T-helper 2 cell (primary cell): Measurements from ENCODE around the gene ACP7.
"Not testable (repeated sequence)": the region's sequence is repeated elsewhere in the genome, so short reads cannot be mapped to it uniquely, and the experiment has no call there.

Source experiments
- DNase-seq, 5 experiments: peaks; one replicate each; pipeline versions ENCODE4 v3.0.0 to v3.0.0-alpha.2; 2012 to 2022

The ACP7 gene

DNA sequence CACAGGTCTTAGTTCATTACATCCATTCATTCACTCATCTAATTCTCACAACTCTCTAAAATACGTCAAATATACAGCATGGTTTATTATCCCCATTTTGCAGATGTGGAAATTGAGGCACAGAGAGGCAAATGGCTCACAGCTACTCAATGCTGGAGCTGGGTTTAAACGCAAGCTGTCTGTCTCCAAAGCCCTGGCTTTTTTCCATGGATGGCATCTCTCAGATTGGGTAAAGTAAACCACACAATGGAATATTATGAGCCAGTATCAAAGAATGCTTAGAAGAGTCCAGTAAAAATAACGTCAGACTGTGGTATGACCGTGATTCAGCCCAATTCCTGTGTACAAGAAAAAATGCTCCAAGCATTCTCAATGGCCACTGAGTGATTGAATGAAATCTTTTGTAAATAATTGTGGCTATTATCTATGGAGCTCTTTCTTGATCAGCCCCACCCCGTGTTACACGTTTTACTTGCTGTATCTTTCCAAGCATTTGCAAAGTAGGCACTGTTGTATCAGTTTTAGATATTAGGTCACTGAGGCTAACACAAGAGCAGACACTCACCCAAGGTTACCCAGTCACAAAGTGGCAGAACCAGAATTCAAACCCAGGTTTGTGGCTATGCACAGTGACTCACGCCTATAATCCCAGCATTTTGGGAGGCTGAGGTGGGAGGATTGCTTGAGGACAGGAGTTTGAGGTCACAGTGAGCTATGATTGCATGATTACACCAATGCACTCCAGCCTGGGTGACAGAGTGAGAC, 5.5 kb upstream of the ACP7 start:
- DNase-seq, result no peak

DNA sequence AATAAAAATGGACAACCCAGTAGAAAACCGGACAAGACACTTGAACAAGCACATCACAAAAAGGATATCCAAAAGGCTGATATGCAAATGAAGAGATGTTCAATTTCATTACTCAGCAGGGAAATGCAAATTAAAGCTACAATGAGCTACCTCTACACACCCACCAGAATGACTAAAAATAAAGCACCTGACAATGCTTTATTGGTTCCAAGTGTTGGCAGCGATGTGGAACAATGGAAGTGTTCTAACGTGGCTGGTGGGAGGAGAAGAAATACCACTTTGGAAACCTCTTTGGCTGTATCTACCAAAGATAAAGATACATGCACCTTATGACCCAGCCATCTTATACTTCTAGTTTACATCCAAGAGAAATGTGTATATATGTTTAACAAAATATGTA, 3.7 kb upstream of the ACP7 start:
- DNase-seq, result no peak

DNA sequence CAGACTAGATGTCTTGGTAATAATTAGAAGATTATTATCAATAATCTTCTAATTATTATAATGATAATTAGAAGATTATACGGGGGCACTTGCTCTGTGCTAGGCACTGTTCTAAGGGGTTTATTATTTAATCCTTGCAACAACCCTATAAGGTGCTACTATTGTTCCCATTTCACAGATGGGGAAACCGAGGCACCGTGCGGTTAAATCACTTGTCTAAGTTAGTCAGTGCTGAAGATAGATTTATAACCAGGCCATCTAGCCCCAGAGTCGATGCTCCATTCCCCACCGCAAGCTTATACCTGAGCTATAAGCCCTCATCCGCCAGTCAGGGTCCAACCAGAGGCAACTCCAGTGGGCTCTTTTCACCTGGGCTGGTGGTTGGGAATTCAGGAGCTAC, 2.0 kb upstream of the ACP7 start:
- no peak for DNase-seq

DNA sequence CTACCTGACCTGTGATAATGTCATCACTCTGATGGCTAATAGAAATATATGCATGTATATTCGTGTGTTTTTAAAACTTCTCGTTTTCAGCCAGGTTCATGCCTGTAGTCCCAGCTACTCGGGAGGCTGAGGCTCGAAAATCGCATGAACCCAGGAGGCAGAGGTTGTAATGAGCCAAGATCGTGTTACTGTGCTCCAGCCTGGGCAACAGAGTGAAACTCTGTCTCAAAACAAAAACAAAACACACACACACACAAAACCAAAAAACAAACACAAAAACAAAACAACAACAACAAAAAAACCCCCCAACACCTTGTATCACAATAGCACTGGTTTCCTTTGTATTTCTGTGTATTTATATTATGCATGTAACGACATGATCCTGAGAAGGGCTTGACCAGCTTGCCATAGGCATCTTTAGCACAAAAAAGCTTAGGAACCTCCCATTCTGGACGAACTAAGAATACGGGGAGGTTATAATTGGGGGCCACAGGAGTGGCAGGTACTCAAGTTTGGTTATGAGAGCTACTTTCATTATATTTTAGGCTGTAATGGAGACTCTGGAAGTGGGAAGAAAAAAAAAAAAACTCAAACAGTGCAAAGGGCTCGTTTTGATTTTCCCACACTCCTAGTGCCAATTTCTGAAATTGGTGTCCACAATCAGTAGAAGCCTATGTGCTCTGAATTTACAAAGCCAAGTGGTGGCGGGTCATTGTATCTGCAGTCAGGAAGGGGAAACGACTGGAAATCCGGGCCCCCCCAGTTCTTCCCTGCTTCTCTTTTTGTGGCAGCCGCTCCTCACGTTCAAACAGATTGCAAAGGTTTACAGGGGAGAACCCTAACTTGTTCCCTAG, 1.2 kb upstream of the ACP7 start:
- DNase-seq, result no peak

DNA sequence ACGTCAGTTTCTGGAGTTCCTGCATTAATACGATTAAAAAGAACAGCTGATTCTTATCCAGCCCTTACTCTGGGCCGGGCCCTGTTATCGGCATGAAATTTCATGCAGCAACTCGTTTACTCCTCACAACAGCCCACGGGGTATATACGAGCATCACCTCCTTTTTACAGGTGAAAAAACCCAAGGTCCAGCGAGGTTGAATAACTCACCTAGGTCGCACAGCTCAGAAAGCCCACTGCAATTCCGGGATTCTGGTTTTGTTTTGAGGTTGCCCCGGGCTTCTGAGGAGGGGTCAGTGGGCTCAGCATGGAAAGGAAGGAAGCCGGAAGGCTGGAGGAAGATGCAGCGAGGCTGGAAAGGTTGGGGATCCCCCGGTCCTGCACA, 577 bp upstream of the ACP7 start:
- no peak for DNase-seq

DNA sequence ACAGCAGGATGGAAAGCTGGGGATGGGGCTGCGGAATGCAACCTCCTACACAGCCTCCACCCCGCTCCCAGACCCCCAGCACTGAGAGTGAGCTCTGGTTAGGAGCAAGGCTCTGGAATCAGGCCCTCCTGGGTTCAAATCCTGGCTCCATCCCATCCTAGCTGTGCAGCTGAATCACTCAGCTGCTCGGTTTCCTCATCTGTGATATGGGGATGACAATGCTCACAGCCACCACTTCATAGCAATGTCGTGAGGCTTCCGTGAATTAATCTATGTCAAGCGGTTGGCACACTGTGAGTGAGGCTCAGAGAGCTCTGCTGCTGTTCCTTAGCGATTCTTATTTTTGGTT, 538 bp downstream of the ACP7 start:
- no peak for DNase-seq

DNA sequence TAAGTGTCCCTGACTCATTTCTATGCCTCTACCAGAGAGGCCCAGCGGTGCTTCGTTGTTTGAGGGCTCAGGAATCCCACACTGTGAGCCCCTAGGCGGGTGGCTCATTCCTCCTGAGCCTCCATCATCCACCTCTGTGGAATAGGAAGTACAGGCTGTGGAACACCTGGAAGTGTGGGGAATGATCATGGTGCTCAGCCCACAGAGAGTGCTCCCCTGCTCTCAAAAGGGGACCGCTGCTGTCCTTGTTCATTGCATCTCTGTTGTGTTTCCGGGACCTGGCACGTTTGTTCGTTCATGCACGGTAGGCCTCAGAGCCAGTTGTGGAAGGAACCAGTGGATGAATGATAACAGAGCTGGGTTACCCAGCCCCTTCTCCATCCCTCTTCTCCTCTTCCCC, 1.2 kb downstream of the ACP7 start:
- DNase-seq, result no peak

DNA sequence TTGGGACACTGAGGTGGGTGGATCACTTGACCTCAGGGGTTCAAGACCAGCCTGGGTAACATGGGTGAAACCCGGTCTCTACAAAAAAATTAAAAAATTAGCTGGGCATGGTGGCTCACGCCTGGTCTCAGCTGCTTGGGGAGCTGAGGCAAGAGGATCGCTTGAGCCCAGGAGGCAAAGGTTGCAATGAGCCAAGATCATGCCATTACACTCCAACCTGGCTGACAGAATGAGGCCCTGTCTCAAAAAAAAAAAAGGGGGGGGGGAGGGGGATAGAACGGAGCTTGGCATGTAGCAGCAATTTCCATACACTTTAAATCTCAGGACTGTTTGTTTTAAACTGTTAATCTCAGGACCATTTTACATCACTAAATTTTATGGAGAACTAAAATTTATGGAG, 2.2 kb downstream of the ACP7 start:
- DNase-seq, result no peak

DNA sequence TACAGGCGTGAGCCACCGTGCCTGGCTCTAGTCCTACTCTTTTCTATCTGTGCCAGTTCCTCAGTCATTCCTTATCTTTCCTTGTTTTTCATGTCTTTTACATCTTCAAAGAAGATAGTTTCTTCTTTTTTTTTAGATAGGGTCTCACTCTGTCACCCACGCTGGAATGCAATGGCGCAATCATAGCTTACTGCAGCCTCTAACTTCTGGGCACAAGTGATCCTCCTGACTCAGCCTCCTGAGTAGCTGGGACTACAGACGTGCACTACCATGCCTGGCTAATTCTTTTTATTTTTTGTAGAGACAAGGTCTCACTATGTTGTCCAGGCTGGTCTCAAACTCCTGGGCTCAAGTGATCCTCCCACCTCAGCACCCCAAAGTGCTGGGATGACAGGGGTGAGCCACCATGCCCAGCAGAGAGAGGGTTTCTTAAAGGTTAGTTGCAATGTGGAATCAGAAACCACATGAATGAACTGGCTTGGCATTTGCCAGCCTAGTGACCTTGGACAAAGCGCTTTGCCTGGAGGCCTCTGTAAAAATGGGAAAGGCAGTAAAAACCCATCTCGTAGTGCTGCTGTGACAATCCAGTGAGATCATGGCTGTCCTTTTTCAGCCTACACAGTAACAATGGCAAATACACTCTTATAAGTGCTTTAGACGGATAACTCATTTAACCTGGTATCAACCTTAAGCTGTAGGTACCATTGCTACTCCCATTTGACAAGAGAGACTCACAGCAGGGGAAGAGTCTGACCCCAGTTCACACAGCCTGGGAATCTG, 3.9 kb downstream of the ACP7 start:
- DNase-seq, result no peak

DNA sequence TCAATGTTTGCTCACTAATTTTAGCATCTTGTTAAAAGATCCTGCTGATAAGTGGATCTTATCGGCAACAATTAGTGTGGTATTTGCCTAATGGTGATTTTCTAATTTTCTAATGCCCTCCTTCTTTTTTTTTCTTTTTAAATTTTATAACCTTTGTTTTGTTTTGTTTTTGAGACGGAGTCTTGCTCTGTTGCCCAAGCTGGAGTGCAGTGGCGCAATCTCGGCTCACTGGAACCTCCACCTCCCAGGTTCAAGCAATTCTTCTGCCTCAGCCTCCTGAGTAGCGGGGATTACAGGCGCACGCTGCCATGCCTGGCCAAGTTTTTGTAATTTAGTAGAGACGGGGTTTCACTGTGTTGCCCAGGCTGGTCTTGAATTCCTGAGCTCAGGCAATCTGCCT, 5.8 kb downstream of the ACP7 start:
- DNase-seq, result not testable (repeated sequence)

DNA sequence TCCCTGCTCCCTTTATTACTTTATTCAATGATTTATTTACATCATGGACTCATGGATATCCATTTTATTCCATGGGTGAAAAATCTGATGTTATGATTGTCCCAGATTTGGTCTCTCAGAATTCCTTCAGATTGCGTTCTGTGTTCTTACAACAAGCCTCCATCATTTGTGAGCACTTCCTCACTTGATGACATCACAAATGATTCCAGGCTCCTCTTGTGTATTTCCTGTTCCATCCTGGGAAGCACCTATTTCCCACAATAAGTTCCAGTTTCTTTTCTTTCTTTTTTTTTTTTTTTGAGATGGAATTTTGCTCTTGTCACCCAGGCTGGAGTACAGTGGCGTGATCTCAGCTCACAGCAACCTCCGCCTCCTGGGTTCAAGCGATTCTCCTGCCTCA, 6.7 kb downstream of the ACP7 start:
- DNase-seq, result no peak

DNA sequence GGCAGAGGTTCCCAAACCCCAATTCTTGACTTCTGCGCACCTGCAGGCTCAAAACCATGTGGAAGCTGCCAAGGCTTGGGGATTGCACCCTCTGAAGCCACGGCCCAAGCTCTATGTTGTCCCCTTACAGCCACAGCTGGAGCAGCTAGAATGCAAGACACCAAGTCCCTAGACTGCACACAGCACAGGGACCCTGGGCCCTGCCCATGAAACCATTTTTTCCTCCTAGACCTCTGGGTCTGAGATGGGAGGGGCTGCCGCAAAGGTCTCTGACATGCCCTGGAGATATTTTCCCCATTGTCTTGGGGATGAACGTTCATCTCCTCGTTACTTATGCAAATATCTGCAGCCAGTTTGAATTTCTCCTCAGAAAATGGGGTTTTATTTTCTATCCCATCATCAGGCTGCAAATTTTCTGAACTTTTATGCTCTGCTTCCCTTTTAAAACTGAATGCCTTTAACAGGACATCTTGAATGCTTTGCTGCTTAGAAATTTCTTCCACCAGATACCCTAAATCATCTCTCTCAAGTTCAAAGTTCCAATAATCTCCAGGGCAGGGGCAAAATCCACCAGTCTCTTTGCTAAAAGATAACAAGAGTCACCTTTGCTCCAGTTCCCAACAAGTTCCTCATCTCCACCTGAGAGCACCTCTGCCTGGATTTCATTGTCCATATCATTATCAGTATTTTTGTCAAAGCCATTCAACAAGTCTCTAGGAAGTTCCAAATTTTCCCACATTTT, 11.8 kb downstream of the ACP7 start:
- DNase-seq, result not testable (repeated sequence)

DNA sequence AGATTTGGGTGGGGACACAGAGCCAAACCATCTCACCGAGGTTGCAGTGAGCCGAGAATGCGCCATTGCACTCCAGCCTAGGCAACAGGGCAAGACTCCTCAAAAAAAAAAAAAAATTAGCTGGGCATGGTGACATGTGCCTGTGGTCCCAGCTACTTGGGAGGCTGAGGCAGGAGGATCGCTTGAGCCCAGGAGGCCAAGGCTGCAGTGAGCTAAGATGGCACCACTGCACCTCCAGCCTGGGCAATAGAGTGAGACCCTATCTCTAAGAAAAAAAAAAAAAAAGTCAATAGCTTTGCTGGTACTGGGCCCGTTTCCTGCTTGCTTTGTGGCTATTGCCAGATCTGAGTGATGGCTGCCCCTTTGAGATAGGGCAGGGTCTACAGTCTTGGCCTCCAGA, 13.1 kb downstream of the ACP7 start:
- DNase-seq, result no peak

DNA sequence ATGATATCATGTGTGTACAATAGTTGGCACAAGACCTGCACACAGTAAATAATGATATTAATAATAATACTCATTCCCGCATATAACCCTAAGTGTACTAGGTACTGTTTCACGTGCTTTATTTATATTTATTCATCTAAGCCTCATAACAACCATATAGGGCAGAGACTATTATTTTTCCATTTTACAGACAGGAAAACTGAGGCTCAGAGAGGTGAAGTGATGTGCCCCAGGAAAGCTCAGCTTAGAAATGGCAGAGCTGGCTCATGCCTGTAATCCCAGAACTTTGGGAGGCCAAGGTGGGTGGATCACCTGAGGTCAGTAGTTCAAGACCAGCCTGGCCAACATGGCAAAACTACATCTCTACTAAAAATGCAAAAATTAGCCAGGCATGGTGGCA, 13.6 kb downstream of the ACP7 start:
- no peak for DNase-seq

DNA sequence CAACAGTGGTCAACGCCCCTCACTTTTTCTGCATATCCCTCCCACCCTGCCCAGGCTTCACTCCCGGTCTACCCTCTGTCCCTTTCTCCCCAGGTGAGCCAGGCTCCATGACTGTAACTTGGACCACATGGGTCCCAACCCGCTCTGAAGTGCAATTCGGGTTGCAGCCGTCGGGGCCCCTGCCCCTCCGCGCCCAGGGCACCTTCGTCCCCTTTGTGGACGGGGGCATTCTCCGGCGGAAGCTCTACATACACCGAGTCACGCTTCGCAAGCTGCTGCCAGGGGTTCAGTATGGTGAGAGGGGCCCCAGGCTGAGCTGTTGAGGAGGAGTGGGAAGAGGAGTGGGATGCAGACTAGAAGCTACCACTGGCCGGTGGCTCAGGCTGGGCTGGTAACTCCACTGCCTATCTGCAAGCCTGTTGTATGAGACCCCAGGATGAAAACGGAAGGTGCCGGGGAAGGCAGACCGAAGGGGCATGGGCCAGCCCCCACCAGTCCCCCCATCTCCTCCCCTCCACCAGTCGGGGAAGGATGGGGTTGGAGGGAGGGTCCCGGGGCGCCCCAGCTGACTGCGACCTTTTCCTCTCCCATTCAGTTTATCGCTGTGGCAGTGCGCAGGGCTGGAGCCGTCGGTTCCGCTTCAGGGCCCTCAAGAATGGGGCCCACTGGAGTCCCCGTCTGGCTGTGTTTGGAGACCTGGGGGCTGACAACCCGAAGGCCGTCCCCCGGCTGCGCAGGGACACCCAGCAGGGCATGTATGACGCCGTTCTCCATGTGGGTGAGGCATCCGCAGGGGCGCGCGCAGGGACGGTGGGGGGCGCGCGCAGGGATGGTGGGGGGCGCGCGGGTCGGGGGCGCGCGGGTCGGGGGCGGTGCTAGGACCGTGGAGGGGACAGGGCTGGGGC, 14.4 kb downstream of the ACP7 start:
- no peak for DNase-seq

DNA sequence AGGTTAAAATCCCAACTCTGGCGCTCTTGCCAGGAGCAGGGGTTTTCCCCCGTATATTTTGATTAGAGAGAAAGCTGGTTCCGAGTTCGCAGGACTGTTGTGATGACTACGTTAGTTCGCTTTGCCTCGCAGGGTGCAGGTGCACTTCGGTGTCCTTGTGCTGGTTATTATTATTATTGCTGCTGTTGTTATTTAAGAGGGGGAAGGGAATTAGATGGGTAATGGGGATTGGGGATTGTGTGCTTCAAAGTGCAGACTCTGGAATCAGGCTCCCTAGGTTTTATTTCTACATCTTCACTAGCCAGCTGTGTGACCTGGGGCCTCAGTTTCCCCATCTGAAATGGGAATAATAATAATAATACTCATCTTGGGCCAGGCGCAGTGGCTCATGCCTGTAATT, 15.2 kb downstream of the ACP7 start:
- no peak for DNase-seq

DNA sequence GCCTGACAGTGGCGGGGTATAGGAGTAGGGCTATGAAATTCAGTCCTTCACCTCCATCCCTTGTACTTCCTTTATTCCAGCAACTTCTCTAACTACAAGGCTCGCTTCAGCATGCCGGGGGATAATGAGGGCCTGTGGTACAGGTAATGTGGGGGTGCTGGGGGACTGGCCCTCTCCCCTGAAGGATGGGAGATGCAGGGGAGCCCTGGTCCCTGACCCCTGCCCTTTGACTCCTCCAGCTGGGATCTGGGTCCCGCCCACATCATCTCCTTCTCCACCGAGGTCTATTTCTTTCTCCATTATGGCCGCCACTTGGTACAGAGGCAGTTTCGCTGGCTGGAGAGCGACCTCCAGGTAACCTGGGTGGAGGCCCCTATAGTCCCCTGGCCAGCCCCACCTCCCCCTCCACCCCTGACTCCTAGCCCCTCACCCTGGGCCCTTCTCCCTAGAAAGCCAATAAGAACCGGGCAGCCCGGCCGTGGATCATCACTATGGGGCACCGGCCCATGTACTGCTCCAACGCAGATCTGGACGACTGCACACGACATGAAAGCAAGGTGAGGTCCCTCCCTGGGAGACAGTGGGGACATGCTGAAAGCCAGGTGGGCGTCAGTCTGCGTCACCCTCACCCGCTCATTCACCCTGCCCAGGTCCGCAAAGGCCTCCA, 16.5 kb downstream of the ACP7 start:
- DNase-seq, result no peak

DNA sequence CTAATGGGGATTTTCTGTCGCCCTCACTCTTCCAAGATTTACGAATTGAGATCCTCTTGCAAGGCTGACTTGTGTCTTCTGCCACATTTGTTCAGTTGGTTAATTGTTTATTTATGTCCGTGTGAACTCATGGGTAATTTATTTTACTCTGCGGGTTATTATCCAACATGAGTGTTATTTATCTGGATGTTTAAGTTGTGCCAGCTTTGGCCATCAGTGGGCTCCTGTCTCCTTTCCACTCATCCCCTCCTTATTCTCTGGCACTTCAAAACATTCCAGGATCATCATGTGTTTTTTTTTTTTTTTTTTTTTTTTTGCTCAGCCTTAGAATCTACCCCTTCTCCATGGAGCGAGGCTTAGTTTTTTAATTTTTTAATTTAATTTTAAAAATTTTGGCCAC, 19.0 kb downstream of the ACP7 start:
- no peak for DNase-seq

DNA sequence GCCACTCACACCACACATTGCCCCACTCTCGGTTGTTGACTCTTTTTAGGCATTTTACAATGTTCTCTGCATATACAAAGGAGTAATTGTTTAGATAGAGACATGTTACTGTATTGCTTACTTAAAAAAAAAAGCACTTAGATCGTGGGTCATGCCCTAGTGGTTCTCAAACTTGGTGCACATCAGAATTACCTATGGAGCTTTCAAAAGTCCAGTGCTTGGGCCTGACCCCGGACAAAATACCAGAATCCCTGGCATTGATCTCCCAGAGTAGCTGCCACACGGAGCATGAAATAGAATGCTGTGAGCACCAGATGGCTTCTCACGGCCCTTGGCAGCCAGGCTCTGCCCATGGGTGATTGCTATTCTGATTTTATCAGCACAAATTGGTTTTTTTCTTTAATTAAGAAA, 20.0 kb downstream of the ACP7 start:
- no peak for DNase-seq

DNA sequence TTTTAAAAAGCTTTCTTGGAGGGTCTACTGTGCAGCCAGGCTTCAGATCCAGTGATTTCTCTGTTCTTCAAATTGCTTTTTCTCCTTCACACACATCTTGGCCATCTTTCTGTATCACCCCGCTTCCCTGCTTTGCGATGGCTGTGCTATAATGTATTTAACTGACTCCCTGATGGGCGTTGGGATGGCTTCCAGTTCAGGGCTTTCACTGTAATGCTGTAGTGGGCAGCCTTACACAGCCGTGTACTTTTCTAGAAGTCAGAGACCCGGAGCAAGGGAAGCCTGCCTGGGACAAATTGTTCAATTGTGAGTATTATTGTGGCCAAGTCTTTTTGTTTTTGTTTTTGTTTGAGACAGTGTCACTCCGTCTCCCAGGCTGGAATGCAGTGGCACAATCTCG, 22.0 kb downstream of the ACP7 start:
- no peak for DNase-seq

DNA sequence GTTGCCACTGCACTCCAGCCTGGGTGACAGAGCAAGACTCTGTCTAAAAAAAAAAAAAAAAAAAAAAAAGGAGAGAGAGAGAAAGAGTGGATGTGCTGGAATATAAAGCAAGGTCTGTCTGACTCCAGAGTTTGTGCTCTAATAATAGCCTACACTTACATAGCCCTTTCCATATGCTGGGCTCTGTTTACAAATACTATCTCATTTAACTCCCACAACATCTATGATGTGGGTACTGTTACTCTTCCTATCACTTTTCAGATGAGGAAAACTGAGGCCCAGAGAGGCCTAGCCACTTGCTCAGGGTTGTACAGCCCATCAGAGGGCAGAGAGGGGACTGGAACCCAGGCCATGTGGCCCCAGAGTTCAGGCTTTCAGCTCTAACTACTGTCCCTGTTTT, 25.5 kb downstream of the ACP7 start:
- DNase-seq, result no peak
